HepG2 (cell line): ENCODE measurements around the gene SEPTIN10. TPM values are rescaled to one million over a fixed set of nuclear protein-coding genes. Genes with fewer than 3 reads are reported as not detected.

Experiments used
- CAMTA2 ChIP-seq: sonication (generic); formaldehyde crosslinking; IDR thresholded peaks from 2 replicates; pipeline ENCODE4 v1.4.0; 2020; ENCODE audit warnings: mild to moderate bottlenecking, missing genetic modification reagents, borderline replicate concordance
- CERS6 ChIP-seq: sonication (generic); formaldehyde crosslinking; IDR thresholded peaks from 2 replicates; pipeline ENCODE4 v1.5.0; 2020; ENCODE audit warnings: missing genetic modification reagents
- FOXA3 ChIP-seq: IDR thresholded peaks from 2 replicates; pipeline ENCODE4 v1.6.1; 2016; ENCODE audit warnings: missing genetic modification reagents, missing compliant biosample characterization
- GATAD2A ChIP-seq: IDR thresholded peaks from 2 replicates; pipeline ENCODE4 v1.6.1; 2016
- HCFC1 ChIP-seq: fragments of 150-350 bp; IDR thresholded peaks from 2 replicates; pipeline ENCODE4 v1.6.1; 2014; ENCODE audit warnings: low read depth, low read length
- HIVEP1 ChIP-seq: sonication (generic); formaldehyde crosslinking; IDR thresholded peaks from 2 replicates; pipeline ENCODE4 v1.4.0; 2020; ENCODE audit warnings: mild to moderate bottlenecking, missing genetic modification reagents
- MTF2 ChIP-seq: sonication (generic); formaldehyde crosslinking; IDR thresholded peaks from 2 replicates; pipeline ENCODE4 v1.5.0; 2020; ENCODE audit warnings: missing genetic modification reagents, borderline replicate concordance
- NFATC3 ChIP-seq: sonication (generic); formaldehyde crosslinking; IDR thresholded peaks from 2 replicates; pipeline ENCODE4 v1.5.1; 2020; ENCODE audit warnings: mild to moderate bottlenecking, missing genetic modification reagents
- NFIB ChIP-seq: sonication (generic); formaldehyde crosslinking; IDR thresholded peaks from 2 replicates; pipeline ENCODE4 v1.9.0; 2021; ENCODE audit warnings: missing genetic modification reagents, mild to moderate bottlenecking, borderline replicate concordance
- RARG ChIP-seq: sonication (generic); formaldehyde crosslinking; IDR thresholded peaks from 2 replicates; pipeline ENCODE4 v1.4.0; 2020; ENCODE audit warnings: low read depth, mild to moderate bottlenecking, missing genetic modification reagents
- RFX5 ChIP-seq: IDR thresholded peaks from 2 replicates; pipeline ENCODE4 v1.6.1; 2011; ENCODE audit warnings: low read depth, low read length, improper control_type of control experiment
- SAP130 ChIP-seq: IDR thresholded peaks from 2 replicates; pipeline ENCODE4 v1.6.1; 2016; ENCODE audit warnings: low read depth
- SNAPC4 ChIP-seq: sonication (generic); formaldehyde crosslinking; IDR thresholded peaks from 2 replicates; pipeline ENCODE4 v1.4.0; 2020; ENCODE audit warnings: mild to moderate bottlenecking, missing genetic modification reagents
- SOX13 ChIP-seq, 3 experiments: fragments of 450-650 bp in 1 of 3; sonication (generic) in 1 of 3; formaldehyde crosslinking in 1 of 3; IDR thresholded peaks in 2 of 3; conservative IDR thresholded peaks in 1 of 3; 2 replicates each; pipeline versions ENCODE4 v1.5.0 to v1.6.1; 2016 to 2020; ENCODE audit warnings: antibody characterized with exemption in 1 of 3, mild to moderate bottlenecking in 1 of 3, missing compliant biosample characterization in 1 of 3, missing genetic modification reagents in 1 of 3, moderate library complexity in 1 of 3
- USF2 ChIP-seq, 2 experiments: sonication (generic) in 1 of 2; formaldehyde crosslinking in 1 of 2; IDR thresholded peaks; 2 replicates each; pipeline versions ENCODE4 v1.5.1 to v1.6.1; 2011 to 2020; ENCODE audit warnings: borderline replicate concordance in 1 of 2, low read depth in 1 of 2, low read length in 1 of 2, mild to moderate bottlenecking in 1 of 2, missing genetic modification reagents in 1 of 2, moderate library complexity in 1 of 2
- ZBTB3 ChIP-seq: sonication (generic); formaldehyde crosslinking; IDR thresholded peaks from 2 replicates; pipeline ENCODE4 v1.4.0; 2020; ENCODE audit warnings: low read depth, mild to moderate bottlenecking, moderate library complexity, missing genetic modification reagents, borderline replicate concordance
- ZMYM3 ChIP-seq: sonication (generic); formaldehyde crosslinking; IDR thresholded peaks from 2 replicates; pipeline ENCODE4 v1.5.1; 2020; ENCODE audit warnings: mild to moderate bottlenecking, missing genetic modification reagents
- ZNF678 ChIP-seq: sonication (generic); formaldehyde crosslinking; IDR thresholded peaks from 2 replicates; pipeline ENCODE4 v1.4.0; 2020; ENCODE audit warnings: mild to moderate bottlenecking, missing genetic modification reagents
- ZNF746 ChIP-seq: sonication (generic); formaldehyde crosslinking; IDR thresholded peaks from 2 replicates; pipeline ENCODE4 v1.8.0; 2022; ENCODE audit warnings: mild to moderate bottlenecking, missing genetic modification reagents
- ZNF883 ChIP-seq: sonication (generic); formaldehyde crosslinking; IDR thresholded peaks from 2 replicates; pipeline ENCODE4 v1.5.1; 2020; ENCODE audit warnings: mild to moderate bottlenecking, missing genetic modification reagents; ENCODE audit errors: not compliant biosample characterization
- ZSCAN12 ChIP-seq: sonication (generic); formaldehyde crosslinking; IDR thresholded peaks from 2 replicates; pipeline ENCODE4 v1.9.0; 2021; ENCODE audit warnings: mild to moderate bottlenecking, missing genetic modification reagents
- polyA plus RNA-seq, 8 experiments: library from polyadenylated mRNA; depleted of rRNA in 3 of 8; stranded (reverse) in 7 of 8; unstranded in 1 of 8; fragments of >200 nt; fragmentation: Illumina TruSeq in 4 of 8; extraction: Trizol in 4 of 8; gene quantifications; 2 replicates each; pipeline versions ENCODE4 v1.2.1 to v1.2.3, GENCODE V29; 2011 to 2016; ENCODE audit warnings: low read depth in 4 of 8, missing spikeins in 1 of 8, mixed read lengths in 1 of 8; ENCODE audit not compliant: insufficient read depth in 1 of 8
- total RNA-seq, 5 experiments: library from RNA; depleted of rRNA; stranded (reverse); fragments of >200 nt; fragmentation: Illumina TruSeq; extraction: Trizol; gene quantifications; 2 replicates each; pipeline ENCODE4 v1.2.3, GENCODE V29; 2016; ENCODE audit warnings: low read depth in 1 of 5

The SEPTIN10 gene
- total and polyA plus RNA-seq, 2 of the 13 experiments (the other 11 are each of a cell fraction or from before 2014, with no cell fraction given), result 45.8 to 67.5 TPM

- no peak for TF ChIP-seq MTF2
- TF ChIP-seq RARG (CRISPR knock-in tag), result 0 out of 2 replicates have a peak, but pooled peaks have one; percentile 66
- peak; percentile 81 for TF ChIP-seq ZNF883 (CRISPR knock-in tag)
- TF ChIP-seq HIVEP1 (CRISPR knock-in tag), result peak; percentile 88
- TF ChIP-seq FOXA3 (CRISPR knock-in tag), result peak; percentile 100
- TF ChIP-seq SNAPC4 (CRISPR knock-in tag), result peak; percentile 95
- TF ChIP-seq CERS6 (CRISPR knock-in tag), result no peak
- TF ChIP-seq ZNF678 (CRISPR knock-in tag), result peak; percentile 94
- TF ChIP-seq NFIB (CRISPR knock-in tag), result no peak
- TF ChIP-seq ZNF746, result peak; percentile 96
- no peak for TF ChIP-seq RFX5
- TF ChIP-seq HCFC1, result peak; percentile 27; the same call in 1 of the 2 replicates
- peak; percentile 98 for TF ChIP-seq SAP130
- TF ChIP-seq GATAD2A (CRISPR knock-in tag), result peak; percentile 99
- peak; percentile 96 for TF ChIP-seq ZMYM3 (CRISPR knock-in tag)
- no peak for TF ChIP-seq USF2 (IDR thresholded peaks at IDR 0.05; ENCODE audit: low read depth, low read length)
- no peak; the same call in 1 of the 2 replicates for TF ChIP-seq USF2 (CRISPR knock-in tag; IDR thresholded peaks at IDR 0.05; ENCODE audit: borderline replicate concordance)
- TF ChIP-seq NFATC3 (CRISPR knock-in tag), result peak; percentile 82; the same call in 1 of the 2 replicates
- peak; percentile 83 for TF ChIP-seq SOX13 (IDR thresholded peaks at IDR 0.05)
- peak in 1 of 2 experiments; percentile 96; a peak in 2 of 4 replicates for TF ChIP-seq SOX13 (CRISPR knock-in tag; conservative IDR thresholded peaks at IDR 0.05 in 1 of 2, IDR thresholded peaks at IDR 0.05 in 1 of 2)
- peak; percentile 57; the same call in 1 of the 2 replicates for TF ChIP-seq CAMTA2 (CRISPR knock-in tag)
- TF ChIP-seq ZSCAN12 (CRISPR knock-in tag), result peak; percentile 98; the same call in 1 of the 2 replicates
- TF ChIP-seq ZBTB3, result peak; percentile 93
These were observed 31.0 kb upstream of the SEPTIN10 start (continued) for GRCh38 chr2:109644571-109645275.
